GM10248 (cell line): ENCODE results near the gene BTG4.

Experiments used
- CTCF ChIA-PET: fragments of 300-600 bp; sonication (Branson Sonifier 250); formaldehyde crosslinking; extraction: SDS; loops from one replicate; lab custom pipeline; 2021; ENCODE audit warnings: antibody characterized with exemption; lab: Yijun Ruan, JAX
- POLR2A ChIA-PET: fragments of 350-650 bp; sonication (Branson Sonifier 250); formaldehyde crosslinking; extraction: SDS; loops from one replicate; lab custom pipeline; 2020; ENCODE audit warnings: antibody characterized with exemption; lab: Yijun Ruan, JAX
- DNase-seq: peaks from one replicate; pipeline ENCODE4 v3.0.0; 2012; ENCODE audit errors: extremely low spot score
- TF ChIP-seq, protein P1 (sequence below): IDR thresholded peaks from 2 replicates; pipeline ENCODE4 v1.5.1; 2012; ENCODE audit warnings: mild to moderate bottlenecking, low read depth; ENCODE audit errors: extremely low read depth, missing control alignments, control extremely low read depth

The BTG4 gene

DNA sequence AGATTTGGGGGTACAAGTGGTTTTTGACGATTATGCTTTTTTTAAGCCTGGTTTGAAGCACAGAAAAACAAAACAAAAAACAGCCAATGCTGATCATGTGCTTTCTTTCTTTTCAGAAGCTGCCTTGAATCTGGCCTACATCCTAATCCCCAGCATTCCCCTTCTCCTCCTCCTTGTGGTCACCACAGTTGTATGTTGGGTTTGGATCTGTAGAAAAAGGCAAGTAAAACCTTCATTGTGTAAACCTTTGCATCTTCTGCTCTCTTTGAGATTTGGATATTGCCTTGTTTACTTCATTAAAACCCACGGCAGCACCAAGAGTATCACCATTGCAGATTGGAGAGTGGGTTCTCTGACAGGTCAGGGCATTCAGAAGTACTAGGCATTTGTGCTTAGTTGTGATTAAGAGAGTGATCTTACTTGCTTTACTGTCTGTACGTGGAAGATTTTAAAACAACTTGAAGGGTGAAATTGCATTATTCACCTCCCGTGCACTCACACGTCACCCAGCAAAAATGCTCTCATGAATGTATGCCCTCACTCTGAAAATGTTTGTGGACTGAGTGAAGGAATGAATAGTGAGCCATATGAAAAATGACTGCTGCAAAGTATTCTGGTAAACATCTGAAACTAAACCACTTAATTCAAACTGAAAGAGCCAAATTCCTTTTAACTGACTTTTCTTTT, 45.4 kb upstream of the BTG4 start:
- TF ChIP-seq, protein P1, sequence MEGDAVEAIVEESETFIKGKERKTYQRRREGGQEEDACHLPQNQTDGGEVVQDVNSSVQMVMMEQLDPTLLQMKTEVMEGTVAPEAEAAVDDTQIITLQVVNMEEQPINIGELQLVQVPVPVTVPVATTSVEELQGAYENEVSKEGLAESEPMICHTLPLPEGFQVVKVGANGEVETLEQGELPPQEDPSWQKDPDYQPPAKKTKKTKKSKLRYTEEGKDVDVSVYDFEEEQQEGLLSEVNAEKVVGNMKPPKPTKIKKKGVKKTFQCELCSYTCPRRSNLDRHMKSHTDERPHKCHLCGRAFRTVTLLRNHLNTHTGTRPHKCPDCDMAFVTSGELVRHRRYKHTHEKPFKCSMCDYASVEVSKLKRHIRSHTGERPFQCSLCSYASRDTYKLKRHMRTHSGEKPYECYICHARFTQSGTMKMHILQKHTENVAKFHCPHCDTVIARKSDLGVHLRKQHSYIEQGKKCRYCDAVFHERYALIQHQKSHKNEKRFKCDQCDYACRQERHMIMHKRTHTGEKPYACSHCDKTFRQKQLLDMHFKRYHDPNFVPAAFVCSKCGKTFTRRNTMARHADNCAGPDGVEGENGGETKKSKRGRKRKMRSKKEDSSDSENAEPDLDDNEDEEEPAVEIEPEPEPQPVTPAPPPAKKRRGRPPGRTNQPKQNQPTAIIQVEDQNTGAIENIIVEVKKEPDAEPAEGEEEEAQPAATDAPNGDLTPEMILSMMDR = no peak
- DNase-seq = no peak
- ChIA-PET POLR2A (no interaction called here), CTCF (no interaction called here)

DNA sequence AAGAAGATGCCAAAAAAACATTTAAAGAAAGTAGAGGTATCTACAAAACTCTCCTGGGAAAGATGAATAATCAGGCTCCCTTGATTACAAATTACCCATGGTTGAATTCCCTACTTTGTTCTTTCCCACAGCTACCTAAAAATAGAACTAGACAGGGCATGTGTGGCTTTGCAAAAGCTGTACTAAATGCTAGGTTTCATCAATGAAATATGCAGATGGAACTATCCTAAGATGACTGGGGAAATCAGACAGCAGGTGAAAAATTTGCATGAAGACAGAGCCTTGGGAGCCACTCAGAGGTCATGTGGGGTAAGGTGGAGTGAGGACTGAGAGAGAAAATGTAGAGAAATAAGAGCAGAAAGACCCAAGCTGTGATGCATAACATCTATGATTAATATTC, 43.1 kb upstream of the BTG4 start:
- ChIA-PET POLR2A (no interaction called here), CTCF (no interaction called here)
- TF ChIP-seq, protein P1 = no peak
- no peak for DNase-seq

DNA sequence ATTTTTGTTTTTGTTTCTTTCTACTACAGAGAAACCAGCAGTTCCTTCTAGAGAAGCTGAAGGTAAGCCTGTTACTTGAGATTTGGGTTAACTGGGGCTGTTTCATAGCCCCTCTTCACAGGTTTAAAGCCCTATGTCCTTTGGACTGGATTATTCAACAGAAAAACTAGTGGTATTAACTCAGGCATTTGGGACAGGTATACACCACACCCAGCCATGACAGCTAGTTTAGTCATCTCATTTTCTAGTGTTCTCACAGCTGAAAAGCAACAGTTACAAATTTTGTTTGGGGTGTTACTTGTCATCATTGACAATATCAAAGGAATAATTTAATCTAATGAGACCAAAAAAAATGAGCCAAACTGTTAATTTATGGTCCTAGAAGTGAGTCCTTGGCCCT, 42.3 kb upstream of the BTG4 start:
- no peak for DNase-seq
- POLR2A ChIA-PET = no interaction called here
- CTCF ChIA-PET = interaction anchor here (1.0 to 1.2 kb wide), 3 partner anchors 8 to 32 kb away, joined by 3 to 4 read pairs (median 3); no protein-coding TSS in a partner anchor
- TF ChIP-seq, protein P1 = no peak

DNA sequence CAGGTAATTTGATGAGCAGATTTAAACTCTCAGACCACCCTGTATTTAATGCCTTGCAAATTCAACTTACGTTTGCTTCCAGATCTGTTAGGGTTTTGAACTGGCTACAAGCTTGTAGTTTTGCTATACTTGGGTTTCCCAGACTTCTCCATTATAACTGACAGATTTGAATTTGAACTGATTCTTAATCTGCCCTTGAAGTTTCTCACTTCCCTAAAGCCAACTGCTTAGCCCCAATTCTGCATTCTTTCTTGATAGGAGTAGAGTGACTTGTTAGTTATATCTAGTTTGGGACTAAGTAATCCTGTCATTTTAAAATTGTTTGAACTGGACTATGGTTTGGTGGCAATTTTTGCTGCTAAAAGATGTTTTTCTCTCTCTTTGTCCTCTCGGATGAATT, 38.1 kb upstream of the BTG4 start:
- TF ChIP-seq, protein P1 = no peak
- CTCF ChIA-PET = interaction anchor here (1.4 kb wide), 2 partner anchors 10 to 19 kb away, joined by 3 read pairs; no protein-coding TSS in a partner anchor
- POLR2A ChIA-PET = no interaction called here
- no peak for DNase-seq

DNA sequence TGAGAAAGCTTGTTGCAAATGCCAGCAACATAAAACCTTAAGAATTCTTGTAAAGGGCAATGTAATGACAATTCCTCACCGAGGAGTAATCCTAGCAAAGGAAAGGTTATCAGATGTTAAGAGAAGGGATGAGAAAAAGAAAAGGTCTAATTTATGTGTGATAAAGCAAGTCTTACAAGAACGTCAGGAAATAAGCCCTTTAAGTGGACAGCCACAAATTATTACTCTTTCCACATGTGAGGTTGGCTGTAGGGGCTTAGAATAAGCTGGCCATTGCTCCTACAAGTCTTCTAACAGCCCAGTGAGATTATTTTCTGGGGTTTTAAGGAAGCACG, 37.6 kb upstream of the BTG4 start:
- TF ChIP-seq, protein P1 = no peak
- ChIA-PET POLR2A (no interaction called here), CTCF (interaction anchor here (1.4 kb wide), 1 partner anchor 18 kb away, joined by 3 read pairs; no protein-coding TSS in a partner anchor)
- DNase-seq = no peak

DNA sequence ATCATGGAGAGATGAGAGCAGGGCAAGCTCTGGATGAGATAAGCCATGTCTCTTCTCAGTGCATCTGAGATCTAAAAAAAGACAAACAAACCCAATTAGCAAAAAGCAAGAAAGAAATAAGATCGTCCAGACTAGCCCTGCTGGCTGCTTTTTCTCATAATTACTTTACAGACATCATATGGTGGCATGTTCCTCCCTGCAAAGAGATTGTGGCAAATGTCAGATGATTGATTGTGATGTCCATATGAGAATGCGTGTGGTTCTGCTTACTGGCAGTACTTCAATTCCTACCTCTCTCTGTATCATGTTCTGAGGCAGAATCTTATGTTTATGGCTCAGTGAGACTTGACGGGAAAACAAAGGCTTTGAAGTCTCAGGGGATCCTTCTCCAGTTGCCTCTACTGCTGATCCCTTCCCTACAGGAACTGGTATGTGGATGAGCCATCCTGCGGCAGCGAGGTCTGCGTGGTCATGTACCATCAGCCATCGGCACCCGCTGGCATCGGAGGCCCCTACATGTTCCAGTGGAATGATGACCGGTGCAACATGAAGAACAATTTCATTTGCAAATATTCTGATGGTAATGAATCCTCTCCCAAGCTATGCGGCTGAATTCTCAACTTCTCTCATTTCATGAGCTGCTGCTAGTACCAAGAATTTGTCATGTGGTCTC, 37.1 kb upstream of the BTG4 start:
- TF ChIP-seq, protein P1 = no peak
- POLR2A ChIA-PET = no interaction called here
- DNase-seq = no peak
- CTCF ChIA-PET = interaction anchor here (1.4 kb wide), 1 partner anchor 18 kb away, joined by 3 read pairs; no protein-coding TSS in a partner anchor
